Left kidney (tissue), 8 donors: ENCODE measurements around the gene SNAP91. TPM values are rescaled to one million over a fixed set of nuclear protein-coding genes. Genes with fewer than 3 reads are reported as not detected.
"Not testable (repeated sequence)": the region's sequence is repeated elsewhere in the genome, so short reads cannot be mapped to it uniquely, and the experiment has no call there.

Experiments used
- DNase-seq: peaks from one replicate; pipeline ENCODE4 v3.0.0-alpha.2; 2013
- long read RNA-seq, 8 donors: transcript quantifications; one replicate each; lab custom pipeline, GENCODE V29; 2026
- polyA plus RNA-seq: library from polyadenylated mRNA; unstranded; fragments of 120-200 nt; gene quantifications from one replicate; pipeline ENCODE4 v1.2.1, GENCODE V29; 2013; ENCODE audit not compliant: insufficient read length

The SNAP91 gene, protein sequence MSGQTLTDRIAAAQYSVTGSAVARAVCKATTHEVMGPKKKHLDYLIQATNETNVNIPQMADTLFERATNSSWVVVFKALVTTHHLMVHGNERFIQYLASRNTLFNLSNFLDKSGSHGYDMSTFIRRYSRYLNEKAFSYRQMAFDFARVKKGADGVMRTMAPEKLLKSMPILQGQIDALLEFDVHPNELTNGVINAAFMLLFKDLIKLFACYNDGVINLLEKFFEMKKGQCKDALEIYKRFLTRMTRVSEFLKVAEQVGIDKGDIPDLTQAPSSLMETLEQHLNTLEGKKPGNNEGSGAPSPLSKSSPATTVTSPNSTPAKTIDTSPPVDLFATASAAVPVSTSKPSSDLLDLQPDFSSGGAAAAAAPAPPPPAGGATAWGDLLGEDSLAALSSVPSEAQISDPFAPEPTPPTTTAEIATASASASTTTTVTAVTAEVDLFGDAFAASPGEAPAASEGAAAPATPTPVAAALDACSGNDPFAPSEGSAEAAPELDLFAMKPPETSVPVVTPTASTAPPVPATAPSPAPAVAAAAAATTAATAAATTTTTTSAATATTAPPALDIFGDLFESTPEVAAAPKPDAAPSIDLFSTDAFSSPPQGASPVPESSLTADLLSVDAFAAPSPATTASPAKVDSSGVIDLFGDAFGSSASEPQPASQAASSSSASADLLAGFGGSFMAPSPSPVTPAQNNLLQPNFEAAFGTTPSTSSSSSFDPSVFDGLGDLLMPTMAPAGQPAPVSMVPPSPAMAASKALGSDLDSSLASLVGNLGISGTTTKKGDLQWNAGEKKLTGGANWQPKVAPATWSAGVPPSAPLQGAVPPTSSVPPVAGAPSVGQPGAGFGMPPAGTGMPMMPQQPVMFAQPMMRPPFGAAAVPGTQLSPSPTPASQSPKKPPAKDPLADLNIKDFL
- 0.60 TPM for polyA plus RNA-seq
- long read RNA-seq, donor 1: 0 reads
- long read RNA-seq, donor 2: 0 reads
- long read RNA-seq, donor 3: 0 reads
- long read RNA-seq, donor 4: 0 reads
- long read RNA-seq, donor 5: 0 reads
- long read RNA-seq, donor 6: 0 reads
- long read RNA-seq, donor 7: 0 reads
- long read RNA-seq, donor 8: 0 reads

DNA sequence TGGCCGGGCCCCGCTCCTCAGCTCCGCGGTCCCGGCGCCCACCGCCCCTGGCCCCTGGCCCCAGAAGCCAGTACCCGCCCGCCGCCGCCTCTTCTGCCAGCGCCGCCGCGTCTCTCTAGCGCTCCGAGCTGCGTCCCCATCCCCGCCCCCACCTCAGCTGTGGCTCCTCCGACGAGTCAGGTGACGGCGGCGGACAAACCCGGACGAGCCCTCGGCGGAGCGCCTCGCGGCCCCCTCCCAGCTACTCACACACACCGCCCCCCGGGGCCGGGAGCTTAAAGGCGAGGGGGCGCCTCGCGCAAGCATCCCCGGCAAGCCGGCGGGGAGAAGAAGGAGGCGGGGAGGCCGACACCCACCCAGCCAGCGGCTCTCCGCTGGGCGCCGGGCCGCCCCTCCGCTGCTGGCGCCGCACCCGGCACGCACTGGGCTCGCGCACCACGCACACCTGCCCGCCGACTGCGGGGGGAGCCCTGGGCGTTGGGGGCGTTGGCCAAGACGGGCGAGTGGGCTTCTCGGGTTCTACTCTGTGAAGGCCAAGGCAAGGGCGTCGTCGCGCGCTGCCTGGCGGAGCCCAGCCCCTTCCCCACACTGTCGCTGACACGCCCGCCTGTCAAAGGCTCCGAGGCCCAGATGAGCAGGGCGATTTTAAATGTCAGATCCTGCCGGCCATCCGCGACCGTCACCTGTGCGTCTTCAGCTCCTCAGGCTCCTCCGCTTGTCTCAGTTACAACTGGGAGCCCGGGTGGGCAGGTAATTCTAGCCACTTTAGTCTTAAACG lies at the start of gene SNAP91:
Gene SNAP91 (minus strand): TSS at position 132 of the 778 bp plus-strand sequence. CDS start 1,174 bp downstream, outside the sequence.
- DNase-seq: peak; percentile 40

DNA sequence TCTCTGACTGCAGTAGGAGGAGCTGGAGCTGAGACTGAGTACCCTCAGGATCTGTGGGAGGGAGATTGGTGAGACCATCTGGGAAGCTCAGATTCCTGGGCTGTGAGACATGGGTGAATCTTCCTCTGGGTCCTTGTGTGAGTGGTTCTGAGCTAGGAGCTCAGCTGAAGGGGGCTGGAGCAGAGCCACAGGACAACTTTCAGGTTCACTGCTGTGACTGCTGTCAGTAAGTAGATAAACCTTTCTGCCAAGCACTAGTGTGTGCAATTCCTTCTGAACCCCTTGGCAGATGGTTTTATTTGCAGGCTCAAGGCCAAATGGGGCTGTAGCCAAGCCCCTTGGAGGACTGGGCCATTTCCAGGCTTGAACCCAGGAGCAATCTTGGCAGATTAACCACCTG lies 49.6 kb upstream of the SNAP91 start:
- DNase-seq: no peak

DNA sequence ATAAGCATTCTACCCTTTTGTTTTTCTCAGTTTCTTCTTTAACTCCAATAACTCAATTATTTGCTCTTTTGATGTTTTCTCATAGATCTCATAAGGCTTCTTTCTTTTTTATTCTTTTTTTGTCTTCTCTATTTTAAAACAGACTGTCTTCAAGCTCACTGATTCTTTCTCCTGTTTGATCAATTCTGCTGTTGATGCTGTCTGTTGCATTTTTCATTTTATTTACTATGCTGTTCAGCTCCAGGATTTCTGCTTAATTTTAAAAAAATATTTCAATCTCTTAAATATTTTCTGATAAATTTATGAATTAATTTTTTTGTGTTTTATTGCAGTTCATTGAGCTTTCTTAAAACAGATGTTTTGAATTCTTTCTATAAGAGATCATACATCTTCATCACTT lies 48.1 kb upstream of the SNAP91 start:
- DNase-seq: no peak

DNA sequence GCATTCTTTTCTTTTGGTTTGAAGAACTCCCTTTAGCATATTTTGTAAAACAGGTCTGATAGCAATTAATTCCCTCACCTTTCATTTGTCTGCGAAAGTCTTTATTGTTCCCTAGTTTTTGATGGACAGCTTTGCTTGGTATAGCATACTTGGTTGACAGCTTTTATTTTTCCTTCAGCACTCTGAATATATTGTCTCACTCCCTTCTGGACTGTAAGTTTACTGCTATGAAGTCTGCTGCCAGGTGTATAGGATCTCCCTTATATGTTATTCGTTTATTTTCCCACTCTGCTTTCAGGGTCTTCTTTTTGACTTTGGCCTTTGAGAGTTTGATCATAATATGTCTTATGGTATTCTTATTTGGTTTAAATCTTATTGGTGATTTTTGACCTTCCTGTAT lies 47.7 kb upstream of the SNAP91 start:
- no peak for DNase-seq

DNA sequence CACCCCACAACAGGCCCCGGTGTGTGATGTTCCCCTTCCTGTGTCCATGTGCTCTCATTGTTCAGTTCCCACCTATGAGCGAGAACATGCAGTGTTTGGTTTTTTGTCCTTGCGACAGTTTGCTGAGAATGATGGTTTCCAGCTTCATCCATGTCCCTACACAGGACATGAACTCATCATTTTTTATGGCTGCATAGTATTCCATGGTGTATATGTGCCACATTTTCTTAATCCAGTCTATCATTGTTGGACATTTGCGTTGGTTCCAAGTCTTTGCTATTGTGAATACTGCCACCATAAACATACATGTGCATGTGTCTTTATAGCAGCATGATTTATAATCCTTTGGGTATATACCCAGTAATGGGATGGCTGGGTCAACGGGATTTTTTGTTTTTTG lies 43.5 kb upstream of the SNAP91 start:
- DNase-seq: not testable (repeated sequence)

DNA sequence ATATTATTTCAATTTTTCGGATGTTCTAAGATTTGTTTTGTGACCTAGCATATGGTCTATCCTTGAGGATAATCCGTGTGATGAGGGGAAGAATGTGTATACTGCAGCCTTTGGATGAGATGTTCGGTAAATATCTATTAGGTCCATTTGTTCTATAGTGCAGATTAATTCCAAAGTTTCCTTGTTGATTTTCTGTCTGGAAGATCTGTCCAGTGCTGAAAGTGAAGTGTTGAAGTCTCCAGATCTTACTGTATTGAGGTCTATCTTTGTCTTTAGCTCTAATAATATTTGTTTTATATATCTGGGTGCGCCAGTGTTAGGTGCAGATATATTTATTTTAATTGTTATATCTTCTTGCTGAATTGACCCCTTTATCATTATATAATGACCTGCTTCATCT lies 32.2 kb upstream of the SNAP91 start:
- no peak for DNase-seq

DNA sequence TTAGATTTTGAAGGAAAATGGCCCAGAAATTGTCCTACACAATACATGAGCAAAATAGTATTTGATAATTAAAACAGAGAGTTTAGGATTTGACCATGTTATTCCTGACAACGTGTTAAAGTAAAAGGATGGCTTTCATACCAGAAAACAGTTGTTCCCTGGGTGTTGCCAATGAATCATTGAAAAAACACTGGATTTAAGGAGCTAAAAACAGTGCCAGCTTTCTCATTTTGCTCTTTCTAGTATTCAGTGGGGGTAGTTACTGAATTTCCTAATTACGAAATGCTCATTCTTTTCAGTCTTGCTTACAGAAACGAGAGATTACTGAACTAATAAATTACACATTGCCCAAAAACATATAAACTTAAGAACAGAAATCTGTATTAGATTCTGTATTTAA lies 26.6 kb upstream of the SNAP91 start:
- no peak for DNase-seq

DNA sequence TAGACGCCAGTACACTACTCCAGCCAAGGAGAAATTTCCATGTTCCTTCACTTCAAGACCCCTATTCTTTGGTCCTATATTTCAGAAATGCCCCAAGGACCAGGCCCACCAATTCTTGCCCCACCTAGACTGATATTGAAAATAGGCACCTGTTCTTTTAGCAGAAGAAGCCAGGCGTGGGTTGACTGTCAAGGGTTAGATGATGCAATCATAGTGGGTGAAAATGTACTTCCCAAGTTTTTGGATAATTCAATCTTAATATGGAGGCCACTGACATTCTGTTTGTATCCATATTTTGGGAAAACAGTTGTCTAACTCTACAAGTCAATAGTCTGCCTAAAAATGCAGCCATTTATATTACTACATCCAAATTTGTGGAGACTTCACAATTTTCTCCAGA lies 21.0 kb upstream of the SNAP91 start:
- DNase-seq: no peak

DNA sequence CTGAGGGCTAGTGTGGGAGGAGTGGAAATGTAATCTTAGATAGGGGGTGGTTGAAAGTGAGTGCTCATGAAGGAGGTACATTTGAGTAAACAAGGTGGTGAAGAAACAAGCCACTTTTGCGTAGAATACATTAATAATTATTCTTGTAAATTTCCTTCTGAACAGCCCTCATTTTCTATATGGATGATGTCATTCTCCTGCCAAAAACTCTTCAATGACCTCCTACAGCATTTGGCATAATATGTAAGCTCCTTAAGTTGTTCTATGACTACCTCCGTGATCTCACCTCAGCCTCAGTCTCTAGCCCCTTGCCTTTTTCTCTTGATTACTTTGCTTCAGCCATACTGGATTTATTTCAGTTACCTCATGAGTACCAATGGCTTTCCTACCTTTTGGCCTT lies 14.0 kb upstream of the SNAP91 start:
- DNase-seq: no peak

DNA sequence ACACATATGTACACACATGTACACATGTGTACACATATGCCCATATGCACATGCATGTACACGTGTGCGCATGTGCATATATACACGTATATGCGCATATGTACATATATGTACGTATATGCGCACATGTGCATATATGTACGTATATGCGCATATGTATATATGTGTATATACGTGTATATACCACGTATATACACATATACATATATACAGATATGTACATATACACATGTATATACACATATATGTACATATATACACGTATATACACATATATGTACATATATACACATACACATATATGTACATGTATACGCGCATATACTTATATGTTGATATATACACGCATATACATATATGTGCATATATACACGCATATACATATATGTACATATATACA lies 8.9 kb upstream of the SNAP91 start:
- DNase-seq: no peak

DNA sequence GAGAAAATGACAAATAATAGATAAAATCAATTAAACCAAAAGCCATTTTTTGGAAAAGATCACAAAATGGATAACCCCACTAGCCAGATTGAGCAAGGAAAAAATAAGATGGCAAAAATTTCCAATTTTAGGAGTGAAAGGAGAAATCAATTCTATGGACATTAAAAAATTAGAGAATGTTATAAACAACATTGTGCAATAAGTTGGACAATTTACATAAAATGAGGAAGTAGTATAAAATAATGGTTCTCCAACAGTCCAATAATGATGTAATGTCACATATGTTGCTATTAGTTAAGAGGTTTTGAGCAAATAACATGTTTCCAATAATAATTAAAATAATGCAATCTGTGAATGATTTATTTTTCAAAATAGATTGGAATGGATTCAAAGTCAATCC lies 3.1 kb upstream of the SNAP91 start:
- no peak for DNase-seq

DNA sequence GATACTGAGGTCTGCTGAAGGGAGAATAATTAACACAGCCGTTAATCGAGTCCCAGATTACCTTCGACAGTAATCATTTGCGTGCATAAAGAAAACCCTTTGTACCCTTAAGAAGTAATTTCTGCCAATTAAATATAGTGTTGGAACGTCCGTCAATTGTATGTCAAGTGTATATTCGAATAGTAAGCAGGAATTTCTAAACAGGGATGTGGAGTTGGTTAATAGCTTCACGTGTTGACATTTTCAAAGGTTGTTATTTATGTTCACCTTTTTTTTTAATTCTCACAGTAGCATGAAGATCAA lies 798 bp upstream of the SNAP91 start:
- no peak for DNase-seq

DNA sequence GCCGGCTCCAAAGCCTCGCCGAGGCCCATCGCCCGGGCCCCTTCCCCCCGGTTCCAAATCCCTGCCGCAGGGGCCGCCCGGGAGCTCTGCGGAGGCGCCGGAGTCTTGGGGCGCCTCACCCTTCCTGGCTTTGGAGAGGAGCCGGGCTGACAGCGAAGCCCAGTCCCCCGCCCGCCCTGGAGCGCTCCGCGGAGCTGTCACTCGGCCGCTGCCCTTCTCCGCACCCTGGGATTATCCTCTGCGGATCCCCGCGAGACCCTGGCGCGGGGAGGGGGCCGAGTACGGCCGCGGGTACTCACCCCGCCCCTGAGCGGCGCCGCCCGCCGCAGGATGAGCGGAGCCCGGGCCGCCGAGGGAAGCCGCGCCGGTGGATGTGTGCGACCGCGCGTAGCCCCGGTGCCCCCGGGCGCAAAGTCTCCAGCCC lies 343 bp downstream of the SNAP91 start:
- DNase-seq: peak; percentile 14

DNA sequence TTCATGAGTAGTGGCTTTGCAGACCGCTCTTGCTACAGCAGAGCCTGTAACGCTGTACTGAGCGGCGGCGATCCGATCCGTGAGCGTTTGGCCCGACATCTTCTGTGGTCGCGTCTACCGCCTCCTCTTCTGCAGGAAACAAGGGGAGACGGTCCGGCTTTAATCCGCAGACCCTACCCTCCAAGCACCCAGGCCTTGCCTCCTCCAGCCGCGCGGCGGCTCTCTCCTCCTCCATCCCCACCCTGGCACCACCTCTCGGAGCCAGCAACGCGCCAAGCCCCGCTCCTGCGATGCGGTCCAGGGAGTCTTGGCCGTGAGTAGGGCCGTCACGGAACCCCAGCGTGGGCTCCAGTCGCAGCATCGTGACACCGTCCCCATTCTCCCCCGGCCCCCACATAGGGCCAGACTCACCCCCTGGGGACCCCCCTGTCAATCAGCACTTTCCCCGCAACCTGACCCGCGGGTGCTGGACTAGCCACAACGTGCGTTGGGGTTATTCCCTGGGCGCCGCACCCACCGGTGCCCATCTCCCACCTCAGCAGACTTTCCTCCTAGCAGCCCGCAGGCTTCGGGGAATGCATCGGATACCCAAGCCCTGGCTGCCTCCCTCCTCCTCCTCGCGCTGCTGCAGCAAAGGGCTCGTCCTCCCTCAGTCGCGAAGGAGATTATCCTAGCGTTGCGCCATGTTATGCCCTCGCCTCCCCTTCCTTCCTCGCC lies 914 bp downstream of the SNAP91 start:
- peak; percentile 6 for DNase-seq

DNA sequence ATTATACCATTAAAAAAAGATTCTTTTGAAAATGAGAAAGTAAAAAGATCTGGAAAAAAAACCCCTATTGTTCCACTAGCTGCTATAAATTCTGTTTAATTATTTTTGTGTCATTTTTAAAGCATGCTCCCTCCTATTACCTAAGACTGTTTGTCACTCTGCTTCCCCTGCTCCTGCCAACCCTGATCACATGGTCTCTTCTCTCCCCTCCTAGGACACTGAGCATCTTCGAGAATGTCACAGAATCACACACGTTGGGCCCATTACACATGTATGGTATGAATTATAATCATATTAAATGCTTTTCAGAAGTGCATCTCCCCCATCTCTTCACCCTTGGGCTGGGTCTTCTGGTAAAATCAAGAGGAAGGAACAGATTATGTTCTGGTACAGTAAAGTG lies 6.2 kb downstream of the SNAP91 start:
- no peak for DNase-seq

DNA sequence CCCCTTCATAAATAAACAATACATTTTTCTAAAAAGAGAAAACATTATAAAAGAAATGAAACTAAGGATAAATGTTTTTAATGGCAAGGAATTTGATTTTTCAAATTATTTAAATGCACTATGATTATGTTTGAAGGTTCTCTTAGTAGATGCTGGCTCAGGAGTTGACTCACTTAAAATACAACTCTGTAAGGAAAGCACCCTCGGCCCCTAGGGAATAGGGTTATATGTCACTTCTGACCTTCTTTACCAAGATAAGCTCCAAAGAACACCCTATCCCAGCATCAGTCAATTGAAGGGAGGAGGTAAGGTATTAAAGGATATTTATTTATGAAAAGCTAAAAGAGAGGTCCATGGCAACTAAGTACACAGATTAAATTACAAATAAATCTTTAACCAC lies 6.8 kb downstream of the SNAP91 start:
- DNase-seq: no peak

DNA sequence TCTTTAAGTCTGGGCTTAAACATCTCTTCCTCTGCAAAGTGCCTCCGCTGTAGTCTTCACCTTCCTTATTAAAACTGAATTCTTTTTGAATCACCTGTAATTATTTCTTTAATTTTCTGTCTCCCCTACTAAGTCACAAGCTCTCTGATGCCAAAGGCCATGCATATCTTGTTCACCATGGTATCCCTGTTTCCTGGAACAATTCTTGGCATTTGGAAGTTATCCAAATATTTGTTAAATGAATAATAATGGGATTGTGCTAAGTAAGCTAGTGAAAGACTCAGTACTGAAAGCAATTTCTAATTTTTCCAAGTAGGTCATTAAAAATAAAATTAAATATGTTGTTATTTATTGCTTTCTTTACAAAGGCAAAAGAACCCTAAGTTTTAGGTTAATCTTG lies 12.2 kb downstream of the SNAP91 start:
- no peak for DNase-seq

DNA sequence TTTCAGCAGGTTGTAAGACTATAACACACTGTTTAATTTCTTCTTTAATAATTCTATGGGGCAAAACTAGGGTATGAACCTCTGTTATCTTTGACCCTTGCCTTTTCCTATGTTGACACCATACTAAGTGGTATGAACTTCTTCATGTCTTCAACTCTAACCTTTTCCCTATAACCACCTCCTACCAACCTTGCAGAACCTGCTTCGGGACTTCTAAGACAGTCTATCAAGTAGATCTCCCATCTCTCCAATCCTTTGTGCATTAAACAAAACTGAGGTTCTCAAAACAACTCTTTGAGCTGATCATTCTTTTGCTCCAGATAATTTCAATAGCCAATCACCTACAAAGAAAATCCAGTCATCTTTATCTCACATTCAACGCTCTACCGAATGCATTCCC lies 23.4 kb downstream of the SNAP91 start:
- no peak for DNase-seq

DNA sequence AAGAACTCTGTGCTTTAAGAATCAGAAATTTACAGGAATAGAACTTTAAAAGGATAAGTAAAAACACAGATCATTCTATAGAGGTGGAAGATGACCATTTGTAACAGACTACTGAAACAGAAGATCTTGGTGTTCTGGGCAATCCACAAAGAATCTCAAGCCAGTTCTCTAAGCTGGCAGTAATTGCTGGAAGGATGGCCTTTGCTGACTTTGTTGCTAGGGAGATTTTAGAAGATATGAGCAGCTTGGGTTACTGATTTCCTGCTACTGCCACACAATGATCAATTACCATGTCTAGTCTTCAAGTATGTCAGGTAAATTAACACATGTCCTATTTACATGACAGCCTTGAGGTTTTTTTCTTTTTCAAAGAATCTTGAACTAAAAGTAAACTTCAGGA lies 31.1 kb downstream of the SNAP91 start:
- no peak for DNase-seq

DNA sequence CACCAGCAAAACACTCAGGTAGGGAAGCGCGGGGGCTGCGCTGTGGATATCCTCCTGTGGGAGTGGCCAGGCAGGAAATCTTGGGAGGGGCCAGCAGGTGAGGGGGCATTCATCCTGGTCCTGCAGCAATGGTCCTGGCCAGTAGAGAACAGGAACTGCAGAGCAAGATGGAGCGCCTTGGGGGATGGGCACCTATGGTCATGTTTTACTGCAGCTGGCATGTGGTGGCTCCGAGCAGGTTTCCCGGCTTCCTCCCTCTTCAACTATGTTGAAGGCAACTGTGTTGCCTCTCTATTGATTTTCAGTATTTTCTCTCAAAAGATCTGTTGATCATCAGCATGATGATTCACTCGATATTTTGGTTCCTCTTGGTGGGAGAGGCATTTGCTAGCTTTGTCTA lies 70.9 kb downstream of the SNAP91 start:
- DNase-seq: no peak

DNA sequence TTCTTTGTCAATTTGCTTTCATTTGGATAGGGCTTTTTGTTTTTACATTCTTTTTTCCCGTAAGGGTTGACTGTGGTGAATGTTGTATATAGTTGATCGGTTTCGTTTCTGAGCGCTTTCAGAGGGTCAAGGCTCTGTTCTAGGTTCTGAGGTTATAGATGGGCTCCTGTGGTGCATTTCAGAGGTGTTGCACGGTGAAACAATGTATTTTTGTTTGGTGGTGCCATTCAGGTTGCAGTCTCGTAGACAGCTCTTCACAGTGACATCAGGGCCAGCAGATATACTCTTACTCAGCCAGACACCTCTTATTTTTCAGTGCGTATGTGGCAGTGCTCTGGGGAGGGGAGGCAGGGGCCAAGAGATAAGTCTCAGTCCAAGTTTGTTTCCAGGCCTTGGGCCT lies 72.1 kb downstream of the SNAP91 start:
- DNase-seq: no peak

DNA sequence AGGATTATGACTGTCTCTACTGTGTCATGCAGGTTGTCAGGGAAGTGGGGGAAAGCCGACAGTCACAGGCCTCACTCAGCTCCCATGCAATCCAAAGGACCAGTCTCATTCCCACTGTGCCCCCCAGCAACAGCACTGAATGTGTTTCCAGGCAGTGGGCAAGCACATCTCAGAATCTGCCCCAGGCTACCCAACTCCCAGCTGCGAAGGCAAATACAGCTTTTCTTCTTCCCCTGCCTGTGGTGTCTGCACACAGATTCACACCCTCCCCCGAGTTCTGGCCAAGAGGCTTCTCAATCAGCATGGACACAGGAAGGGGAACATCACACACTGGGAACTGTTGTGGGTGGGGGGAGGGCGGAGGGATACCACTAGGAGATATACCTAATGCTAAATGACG lies 75.3 kb downstream of the SNAP91 start:
- no peak for DNase-seq
